ENCODE data around the gene OR2A25. TPM values are rescaled to one million over a fixed set of nuclear protein-coding genes. Genes with fewer than 3 reads are reported as not detected.

The OR2A25 gene
- total and polyA plus RNA-seq, 9 donors: not detected

GRCh38 chr7:144122876-144123275, 53.3 kb downstream of the OR2A25 start, which contains the start of gene OR2A14:
TSS of gene OR2A14 (plus strand) at chr7:144123176. CDS start at chr7:144129113, 5,937 bp downstream.
- H3K9me3 ChIP-seq: no peaks in the 10 kb centered on the region
- H3K27ac ChIP-seq: no peak within 1 kb of the TSS
- 79 to 93% (median 90%) methylated on average over 1 of the region's 1 CpG for WGBS, 3 donors
- no peaks in the 10 kb centered on the region for H3K27me3 ChIP-seq
- intact Hi-C loops (cut with DNase I): no loop called here
- no peak within 1 kb of the TSS for H3K4me3 ChIP-seq
- no peaks in the 10 kb centered on the region for H3K4me1 ChIP-seq (ENCODE audit: insufficient read depth)
- no peak for DNase-seq
- no peak for TF ChIP-seq EP300 (IDR thresholded peaks at IDR 0.05)
- TF ChIP-seq POLR2A (IDR thresholded peaks at IDR 0.05): no peak
- TF ChIP-seq, protein P1, sequence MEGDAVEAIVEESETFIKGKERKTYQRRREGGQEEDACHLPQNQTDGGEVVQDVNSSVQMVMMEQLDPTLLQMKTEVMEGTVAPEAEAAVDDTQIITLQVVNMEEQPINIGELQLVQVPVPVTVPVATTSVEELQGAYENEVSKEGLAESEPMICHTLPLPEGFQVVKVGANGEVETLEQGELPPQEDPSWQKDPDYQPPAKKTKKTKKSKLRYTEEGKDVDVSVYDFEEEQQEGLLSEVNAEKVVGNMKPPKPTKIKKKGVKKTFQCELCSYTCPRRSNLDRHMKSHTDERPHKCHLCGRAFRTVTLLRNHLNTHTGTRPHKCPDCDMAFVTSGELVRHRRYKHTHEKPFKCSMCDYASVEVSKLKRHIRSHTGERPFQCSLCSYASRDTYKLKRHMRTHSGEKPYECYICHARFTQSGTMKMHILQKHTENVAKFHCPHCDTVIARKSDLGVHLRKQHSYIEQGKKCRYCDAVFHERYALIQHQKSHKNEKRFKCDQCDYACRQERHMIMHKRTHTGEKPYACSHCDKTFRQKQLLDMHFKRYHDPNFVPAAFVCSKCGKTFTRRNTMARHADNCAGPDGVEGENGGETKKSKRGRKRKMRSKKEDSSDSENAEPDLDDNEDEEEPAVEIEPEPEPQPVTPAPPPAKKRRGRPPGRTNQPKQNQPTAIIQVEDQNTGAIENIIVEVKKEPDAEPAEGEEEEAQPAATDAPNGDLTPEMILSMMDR (IDR thresholded peaks at IDR 0.05): no peak
- H3K36me3 ChIP-seq: no peaks in the 10 kb centered on the region

Small RNA genes within 50 kb of the gene (small RNA-seq; reads per million reads assigned to genes)
- not detected for gene OR2A41P

Other genes with a start within 250 kb of the OR2A25 start
- gene TCAF1, start 167.6 kb upstream of the OR2A25 start, total RNA-seq: 10 to 100 TPM; 40.1 to 92.7 (median 63.2) TPM
- gene TCAF1, start 167.6 kb upstream of the OR2A25 start, polyA plus RNA-seq: 10 to 100 TPM; 34.5 to 63.2 TPM
- gene OR2F2, start 134.6 kb upstream of the OR2A25 start, total RNA-seq: not detected
- not detected for gene OR2F2, start 134.6 kb upstream of the OR2A25 start, polyA plus RNA-seq
- gene OR2F1, start 115.0 kb upstream of the OR2A25 start, total RNA-seq: not detected
- gene OR2F1, start 115.0 kb upstream of the OR2A25 start, polyA plus RNA-seq: not detected
- not detected for gene OR6B1, start 69.5 kb upstream of the OR2A25 start, total RNA-seq
- not detected for gene OR6B1, start 69.5 kb upstream of the OR2A25 start, polyA plus RNA-seq
- not detected for gene OR2A5, start 20.9 kb upstream of the OR2A25 start, total RNA-seq
- not detected for gene OR2A5, start 20.9 kb upstream of the OR2A25 start, polyA plus RNA-seq
- not detected for gene OR2A12, start 16.5 kb downstream of the OR2A25 start, total RNA-seq
- not detected for gene OR2A12, start 16.5 kb downstream of the OR2A25 start, polyA plus RNA-seq
- not detected for gene OR2A2, start 39.8 kb downstream of the OR2A25 start, total RNA-seq
- not detected for gene OR2A2, start 39.8 kb downstream of the OR2A25 start, polyA plus RNA-seq
- not detected for gene OR2A14, start 53.4 kb downstream of the OR2A25 start, total RNA-seq
- not detected for gene OR2A14, start 53.4 kb downstream of the OR2A25 start, polyA plus RNA-seq
- gene CTAGE4, start 113.7 kb downstream of the OR2A25 start, total RNA-seq: 10 to 100 TPM in 1 of 7 donors, 1 to 10 TPM in 5, under 1 TPM in 1; 0.92 to 11.1 (median 1.5) TPM
- gene CTAGE4, start 113.7 kb downstream of the OR2A25 start, polyA plus RNA-seq: 1 to 10 TPM; 1.2 to 1.7 TPM
- 1 to 10 TPM; 3.8 to 6.5 (median 4.1) TPM for gene ARHGEF35, start 126.0 kb downstream of the OR2A25 start, total RNA-seq
- 10 to 100 TPM in 1 of 2 donors, 1 to 10 TPM in 1; 2.9 to 14.8 TPM for gene ARHGEF35, start 126.0 kb downstream of the OR2A25 start, polyA plus RNA-seq
- under 1 TPM in 6 of 7 donors, not detected in 1; 0.10 to 0.50 (median 0.22) TPM for gene OR2A42, start 169.8 kb downstream of the OR2A25 start, total RNA-seq
- gene OR2A42, start 169.8 kb downstream of the OR2A25 start, polyA plus RNA-seq: under 1 TPM; 0.17 to 0.65 TPM
- 10 to 100 TPM in 1 of 7 donors, 1 to 10 TPM in 6; 2.8 to 22.6 (median 3.8) TPM for gene OR2A7, start 195.0 kb downstream of the OR2A25 start, total RNA-seq
- 1 to 10 TPM in 1 of 2 donors, under 1 TPM in 1; 0.92 to 3.3 TPM for gene OR2A7, start 195.0 kb downstream of the OR2A25 start, polyA plus RNA-seq
- gene CTAGE8, start 199.5 kb downstream of the OR2A25 start, total RNA-seq: 1 to 10 TPM in 2 of 7 donors, under 1 TPM in 5; 0.40 to 1.5 (median 0.87) TPM
- gene CTAGE8, start 199.5 kb downstream of the OR2A25 start, polyA plus RNA-seq: 1 to 10 TPM in 1 of 2 donors, not detected in 1; 2.0 TPM
- 1 to 10 TPM in 1 of 7 donors, under 1 TPM in 6; 0.24 to 1.1 (median 0.40) TPM for gene OR2A1, start 242.6 kb downstream of the OR2A25 start, total RNA-seq
- under 1 TPM; 0.16 to 0.27 TPM for gene OR2A1, start 242.6 kb downstream of the OR2A25 start, polyA plus RNA-seq